IPS DF 4.7 (cell line): Measurements from ENCODE around the gene RALGPS1.

ENCODE experiments used
- DNase-seq: peaks from one replicate; pipeline ENCODE4 v3.0.0-alpha.2; 2013; ENCODE audit warnings: low spot score; ENCODE audit errors: extremely low read depth

The RALGPS1 gene

DNA sequence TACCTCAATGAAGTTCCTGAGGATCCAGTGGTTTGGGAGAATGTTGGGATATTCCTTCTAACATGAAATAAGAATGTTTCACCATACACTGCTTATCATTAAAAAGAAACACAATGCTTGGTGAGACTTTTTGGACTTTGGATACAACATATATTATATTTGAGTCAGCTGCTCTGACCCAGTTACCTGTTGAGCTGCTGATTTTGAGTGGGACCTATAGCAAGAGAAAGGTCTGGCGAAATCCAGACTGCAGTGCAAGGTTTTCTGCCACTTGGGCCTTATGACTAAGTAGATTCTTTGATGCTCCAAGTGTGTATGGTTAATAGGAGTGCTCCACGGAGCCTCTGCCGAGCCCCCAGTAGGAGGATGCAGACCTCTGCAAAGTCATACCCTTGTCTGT lies 10.0 kb upstream of the RALGPS1 start:
- DNase-seq: no peak

- DNase-seq: no peak
These were observed 8.5 kb upstream of the RALGPS1 start for GRCh38 chr9:126906091-126906490.

DNA sequence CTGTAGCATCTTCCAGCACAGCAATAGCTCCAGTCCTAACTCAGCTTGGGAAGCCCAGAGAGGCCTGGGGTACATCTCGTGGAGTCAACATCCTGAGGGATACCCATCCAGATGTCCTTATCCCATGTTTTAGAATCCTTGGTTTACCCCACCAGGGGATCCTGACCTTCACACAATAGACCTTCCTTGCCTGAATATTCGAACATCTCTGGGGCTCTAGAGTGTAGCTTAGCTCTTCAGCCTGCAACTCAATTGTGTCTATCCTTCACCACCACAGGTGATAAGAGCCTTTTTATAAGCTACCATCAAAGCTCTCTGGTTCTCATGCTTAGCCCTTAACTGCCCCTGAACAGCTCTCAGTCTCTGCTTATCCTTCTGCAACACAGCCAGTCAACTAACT lies 7.5 kb upstream of the RALGPS1 start:
- no peak for DNase-seq

DNA sequence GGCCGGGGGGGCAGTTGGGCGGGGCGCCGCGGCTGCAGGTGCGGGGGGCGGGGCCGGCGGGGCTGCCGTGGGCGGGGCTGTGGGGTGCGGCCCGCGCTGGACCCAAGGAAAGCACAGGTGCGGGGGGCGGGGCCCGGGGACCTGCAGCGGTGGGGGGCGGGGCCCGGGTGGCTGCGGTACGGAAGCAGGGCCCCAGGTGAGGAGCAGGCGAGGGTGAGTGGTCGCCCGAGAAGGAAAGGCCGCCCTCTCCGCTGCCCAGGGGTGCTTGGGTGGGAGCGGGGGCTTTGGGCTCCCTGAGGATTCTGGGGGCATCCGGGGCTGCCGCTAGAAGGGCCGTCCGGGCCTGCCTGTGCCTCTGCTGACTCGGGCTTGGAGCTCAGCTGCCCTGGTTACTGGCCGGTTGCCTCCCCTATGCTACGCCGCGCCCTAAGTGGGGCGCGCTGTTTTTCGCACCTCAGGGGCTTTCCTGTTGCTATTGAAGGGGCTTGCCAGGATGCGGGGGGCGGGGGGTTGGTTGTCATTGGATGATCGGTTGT lies 767 bp downstream of the RALGPS1 start:
- no peak for DNase-seq

DNA sequence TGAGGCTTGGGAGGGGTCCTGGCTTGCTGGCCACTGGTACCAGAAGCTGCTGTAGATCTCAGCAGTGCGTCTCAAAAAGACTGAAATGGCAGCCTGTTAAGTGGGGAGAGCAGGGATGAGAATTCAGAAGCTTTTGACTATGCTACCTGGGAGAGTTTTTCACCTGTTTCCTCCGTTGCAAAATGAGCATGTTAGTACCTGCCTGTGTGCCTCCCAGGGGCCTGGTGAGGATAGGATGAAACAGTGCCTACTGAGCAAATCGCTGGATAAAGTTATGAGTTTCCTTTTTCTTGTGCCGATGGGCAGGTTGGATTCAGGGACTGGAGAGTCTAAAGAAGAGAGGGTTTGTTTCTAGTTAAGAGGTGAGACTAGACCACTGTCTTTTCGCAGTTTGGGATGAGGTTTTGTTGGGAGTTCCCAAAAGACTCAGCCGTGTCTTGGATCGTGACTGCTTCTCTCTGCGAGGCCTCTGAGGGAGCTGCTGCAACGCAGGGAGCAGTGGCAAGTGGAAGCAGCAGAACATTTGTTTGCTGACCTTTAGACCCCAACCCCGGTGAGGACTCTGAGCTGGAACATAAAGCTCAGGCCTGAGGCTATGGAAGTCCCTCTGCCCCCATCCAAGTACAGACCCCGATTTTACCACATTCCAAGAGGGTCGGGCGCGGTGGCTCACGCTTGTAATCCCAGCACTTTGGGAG lies 1.4 kb downstream of the RALGPS1 start:
- DNase-seq: no peak

- DNase-seq: no peak
These were observed 2.3 kb downstream of the RALGPS1 start for GRCh38 chr9:126916909-126917308.

- no peak for DNase-seq
These were observed 4.6 kb downstream of the RALGPS1 start for GRCh38 chr9:126919193-126919592.

- DNase-seq: no peak
These were observed 11.3 kb downstream of the RALGPS1 start for GRCh38 chr9:126925876-126926275.

- no peak for DNase-seq
These were observed 11.8 kb downstream of the RALGPS1 start for GRCh38 chr9:126926364-126926763.

GRCh38 chr9:126927419-126927818 lies 12.8 kb downstream of the RALGPS1 start:
- no peak for DNase-seq

GRCh38 chr9:126932871-126933321 lies 18.3 kb downstream of the RALGPS1 start:
- no peak for DNase-seq

DNA sequence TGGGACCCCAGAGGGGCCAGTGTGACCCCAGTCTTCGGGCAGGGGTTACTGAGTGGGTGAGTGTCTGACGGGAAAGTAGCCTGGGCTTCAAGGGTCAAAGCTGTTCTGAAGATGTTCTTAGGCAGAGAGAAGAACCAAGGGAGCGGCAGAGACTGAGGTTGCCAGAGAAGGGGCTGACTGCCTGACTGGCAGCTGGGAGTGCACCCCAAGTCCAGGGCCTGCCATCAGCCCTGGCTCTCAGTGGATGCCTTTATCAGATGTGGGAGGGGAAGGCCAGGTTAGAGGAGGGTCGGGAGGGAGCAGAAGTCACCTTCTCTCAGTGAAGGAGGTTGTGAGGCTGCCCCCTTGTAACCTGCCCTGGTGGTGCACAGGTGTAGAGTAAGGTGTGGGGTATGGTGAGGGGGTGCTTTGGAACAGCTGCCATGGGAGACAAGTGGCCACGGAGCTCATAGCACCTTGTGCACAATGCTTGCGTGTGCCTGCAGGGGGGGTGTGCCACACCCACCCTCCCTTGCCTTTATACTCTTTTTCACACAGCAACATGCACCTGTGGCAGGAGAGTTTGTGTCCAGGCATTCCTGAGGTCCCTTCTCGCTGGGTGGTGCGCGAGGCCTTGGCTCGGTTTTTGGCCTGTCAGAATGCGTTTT lies 18.9 kb downstream of the RALGPS1 start:
- no peak for DNase-seq

DNA sequence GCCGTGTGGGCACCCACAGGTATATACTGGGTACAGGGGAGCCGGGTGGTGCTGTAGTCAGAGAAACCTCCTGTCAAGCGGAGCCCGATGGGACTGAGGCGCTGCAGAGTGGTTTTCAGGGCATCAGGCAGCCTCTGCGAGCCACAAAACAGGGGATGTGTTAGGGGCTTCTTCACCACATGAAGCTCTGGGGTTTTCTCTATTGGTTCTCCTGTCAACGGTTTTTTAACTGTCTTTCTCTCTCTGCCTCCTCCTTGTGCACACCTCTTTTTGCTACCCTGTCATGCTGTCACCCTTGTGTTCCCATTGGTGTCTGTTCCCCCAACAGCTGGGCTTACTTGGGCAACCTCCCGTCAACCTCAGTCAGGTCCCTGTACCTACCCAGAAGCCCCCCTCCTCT lies 19.9 kb downstream of the RALGPS1 start:
- DNase-seq: no peak

DNA sequence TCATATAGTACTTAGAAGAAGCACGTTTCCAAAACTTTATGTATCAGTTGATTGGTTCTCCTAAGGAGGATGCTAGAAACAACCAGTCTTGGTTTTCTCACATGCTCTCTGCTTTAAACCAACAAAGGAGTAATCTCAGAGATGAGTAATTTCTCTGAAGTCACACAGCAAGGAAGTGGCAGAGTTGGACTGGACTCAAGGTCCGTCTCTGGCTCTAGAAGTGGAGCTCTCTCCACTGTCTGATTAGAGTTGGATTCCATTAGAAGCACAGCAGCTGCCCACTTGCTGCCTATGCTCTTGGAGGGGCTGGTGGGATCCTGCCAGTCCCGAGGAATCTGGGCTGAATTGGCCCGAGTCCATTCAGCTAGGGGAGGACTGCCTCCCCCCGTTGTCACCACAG lies 21.0 kb downstream of the RALGPS1 start:
- DNase-seq: no peak

- DNase-seq: no peak
These were observed 22.9 kb downstream of the RALGPS1 start for GRCh38 chr9:126937444-126937843.

DNA sequence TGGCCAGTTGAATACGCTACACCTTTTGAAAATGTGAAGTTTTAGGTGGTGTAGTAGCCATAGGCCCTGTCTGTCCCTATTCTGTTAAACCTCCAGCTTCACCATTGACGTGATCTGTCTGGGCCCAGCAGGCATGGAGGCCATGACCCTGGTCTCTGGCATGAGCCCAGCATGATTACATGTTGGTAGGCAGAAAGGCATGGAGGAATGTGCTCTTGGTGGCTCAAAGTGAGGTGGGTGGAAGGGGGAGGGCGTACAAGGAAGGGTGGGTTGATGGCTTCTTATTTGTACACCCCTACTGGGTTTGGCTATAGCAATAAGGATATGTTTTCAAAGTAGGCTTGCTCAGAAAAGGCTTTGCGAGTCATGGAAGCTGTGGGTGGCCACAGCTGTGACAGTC lies 23.7 kb downstream of the RALGPS1 start:
- DNase-seq: no peak

DNA sequence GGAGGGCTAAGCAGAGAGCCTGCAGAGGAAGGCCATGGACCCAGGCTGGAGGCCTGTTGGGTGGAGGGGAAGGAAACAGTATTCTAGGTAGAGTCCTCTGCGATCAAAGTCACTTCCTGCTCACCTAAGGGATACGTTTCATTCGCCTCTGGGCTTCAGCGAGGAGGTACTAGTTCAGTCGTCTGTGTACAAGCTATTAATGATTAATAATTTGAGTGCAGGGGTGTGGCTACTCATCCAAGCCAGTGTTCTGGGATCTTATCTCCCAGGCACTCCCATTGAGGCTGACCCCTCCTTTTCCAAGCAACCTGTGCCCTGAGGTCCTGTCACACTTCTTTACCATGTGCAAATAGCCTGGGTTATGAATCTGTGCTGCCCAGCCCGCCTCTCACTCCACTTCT lies 25.2 kb downstream of the RALGPS1 start:
- no peak for DNase-seq

DNA sequence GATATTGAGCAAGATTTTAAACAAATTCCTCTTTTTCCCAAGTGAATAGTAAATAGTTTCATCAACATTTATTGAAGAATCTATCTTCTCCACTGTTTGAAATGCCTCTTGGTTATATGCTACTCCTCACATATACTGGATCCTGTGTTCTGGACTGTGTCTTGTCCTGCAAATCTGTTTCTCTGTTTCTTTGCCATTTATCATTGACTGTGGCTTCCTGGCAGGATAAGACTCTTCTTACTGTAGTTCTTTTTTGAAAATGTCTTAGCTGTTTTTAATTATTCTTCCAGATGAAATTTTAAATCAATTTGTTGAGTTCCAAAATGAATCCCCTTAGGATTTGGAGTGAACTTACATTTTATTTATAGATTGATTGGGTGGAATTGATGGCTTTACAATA lies 27.8 kb downstream of the RALGPS1 start:
- no peak for DNase-seq

DNA sequence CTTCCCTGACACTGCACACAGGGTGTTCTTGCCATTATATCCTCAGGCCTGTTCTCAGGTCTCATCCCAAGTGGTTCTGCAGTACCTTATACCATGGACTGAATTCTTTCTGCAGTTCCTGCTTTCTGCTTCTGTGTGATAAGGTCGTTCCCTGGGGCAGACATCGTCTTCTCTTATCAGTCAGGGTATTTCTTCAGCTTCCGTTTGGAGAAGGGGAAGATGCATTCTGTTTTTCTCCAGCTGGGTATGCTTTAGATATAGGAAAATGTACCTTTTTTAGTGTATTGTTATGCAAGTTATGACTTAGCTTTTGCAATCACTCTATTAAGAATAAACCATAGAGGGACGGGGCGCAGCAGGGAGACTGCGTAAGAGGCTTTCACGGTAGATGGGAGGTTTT lies 31.1 kb downstream of the RALGPS1 start:
- DNase-seq: no peak

GRCh38 chr9:126947529-126947928 lies 32.9 kb downstream of the RALGPS1 start:
- DNase-seq: no peak

DNA sequence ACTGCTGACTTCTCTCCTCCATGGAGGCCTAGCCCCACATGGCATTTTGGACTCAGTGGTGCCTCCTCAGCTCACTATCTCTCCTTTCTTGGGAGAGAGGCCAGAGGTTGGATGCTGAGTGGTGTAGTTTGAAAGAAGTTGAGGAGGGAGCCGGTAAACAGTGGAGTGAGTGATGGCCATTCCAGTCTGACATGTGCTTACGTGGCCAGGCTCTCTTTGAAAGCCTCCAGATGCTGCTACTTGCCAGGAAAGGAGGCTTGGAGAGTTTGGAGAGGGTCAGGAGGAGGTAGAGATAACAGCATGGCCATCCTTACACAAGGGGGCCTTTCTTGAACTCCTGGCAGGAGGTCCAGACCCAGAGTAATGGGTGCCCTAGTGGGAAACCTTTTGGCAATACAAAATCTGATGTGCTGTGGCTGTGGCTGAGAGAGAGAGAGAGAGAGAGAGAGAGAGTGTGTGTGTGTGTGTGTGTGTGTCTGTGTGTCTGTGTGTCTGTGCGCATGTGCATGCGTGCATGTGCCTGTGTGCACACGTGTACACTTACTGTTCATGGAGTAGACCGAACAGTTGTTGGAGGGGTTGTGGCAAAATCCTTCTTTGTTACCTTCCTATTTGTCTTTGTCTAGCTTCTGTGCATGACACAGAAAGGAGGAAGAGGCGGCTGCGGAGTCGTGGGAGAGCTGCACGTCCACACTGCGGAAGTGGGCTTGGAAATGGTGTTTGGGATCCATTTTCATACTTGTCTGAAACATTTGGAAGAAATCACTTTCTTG lies 37.8 kb downstream of the RALGPS1 start:
- DNase-seq: no peak
